H9 (cell line): ENCODE measurements around the gene WARS2. TPM values are rescaled to one million over a fixed set of nuclear protein-coding genes. Genes with fewer than 3 reads are reported as not detected.
A peak's percentile ranks its signal among the peaks of the same experiment; 100 is the strongest.

ENCODE experiments used
- DNase-seq: peaks from one replicate; pipeline ENCODE4 v3.0.0-alpha.2; 2017
- H2AFZ ChIP-seq: one replicate; pipeline ENCODE4 v1.6.1; 2013; ENCODE audit warnings: mild to moderate bottlenecking, low read length, control low read depth, moderate library complexity
- H2AK5ac ChIP-seq: 2 replicates; pipeline ENCODE4 v1.6.1; 2013; ENCODE audit warnings: low read length, control low read depth, mixed read lengths; ENCODE audit not compliant: insufficient read length
- H2BK120ac ChIP-seq: one replicate; pipeline ENCODE4 v1.6.1; 2013; ENCODE audit warnings: low read depth, mild to moderate bottlenecking, low read length, control low read depth, inconsistent platforms; ENCODE audit not compliant: poor library complexity, severe bottlenecking
- H2BK12ac ChIP-seq: 2 replicates; pipeline ENCODE4 v1.6.1; 2013; ENCODE audit warnings: low read length, control low read depth, mixed read lengths, low read depth; ENCODE audit not compliant: insufficient read length
- H2BK15ac ChIP-seq: 2 replicates; pipeline ENCODE4 v1.6.1; 2013; ENCODE audit warnings: low read depth, low read length, control low read depth
- H2BK20ac ChIP-seq: one replicate; pipeline ENCODE4 v1.6.1; 2013; ENCODE audit warnings: low read depth, mild to moderate bottlenecking, low read length, control low read depth, inconsistent platforms; ENCODE audit not compliant: poor library complexity, severe bottlenecking
- H2BK5ac ChIP-seq: 2 replicates; pipeline ENCODE4 v1.6.1; 2013; ENCODE audit warnings: low read length, control low read depth, mixed read lengths; ENCODE audit not compliant: insufficient read length
- H3K14ac ChIP-seq: 2 replicates; pipeline ENCODE4 v1.6.1; 2013; ENCODE audit warnings: low read length, control low read depth; ENCODE audit not compliant: insufficient read depth
- H3K18ac ChIP-seq: 2 replicates; pipeline ENCODE4 v1.6.1; 2013; ENCODE audit warnings: low read depth, mild to moderate bottlenecking, mixed read lengths, low read length, control low read depth; ENCODE audit not compliant: insufficient read length
- H3K23ac ChIP-seq: 2 replicates; pipeline ENCODE4 v1.6.1; 2013; ENCODE audit warnings: low read length, control low read depth, mixed read lengths, low read depth; ENCODE audit not compliant: insufficient read length
- H3K23me2 ChIP-seq: 2 replicates; pipeline ENCODE4 v1.6.1; 2013; ENCODE audit warnings: low read depth, mild to moderate bottlenecking, mixed read lengths, low read length, control low read depth; ENCODE audit not compliant: insufficient read length, poor library complexity, severe bottlenecking
- H3K27ac ChIP-seq: 2 replicates; pipeline ENCODE4 v1.5.1; 2013; ENCODE audit warnings: low read length, control low read depth, mixed read lengths, low read depth; ENCODE audit not compliant: insufficient read length
- H3K27me3 ChIP-seq: 2 replicates; pipeline ENCODE4 v1.6.1; 2013; ENCODE audit warnings: low read length, control low read depth, inconsistent platforms; ENCODE audit not compliant: insufficient read depth
- H3K4ac ChIP-seq: 2 replicates; pipeline ENCODE4 v1.6.1; 2013; ENCODE audit warnings: low read depth, mild to moderate bottlenecking, control low read depth, inconsistent platforms, low read length, moderate library complexity
- H3K4me1 ChIP-seq: 2 replicates; pipeline ENCODE4 v1.6.1; 2013; ENCODE audit warnings: low read length, control low read depth, inconsistent platforms; ENCODE audit not compliant: insufficient read depth
- H3K4me2 ChIP-seq: 2 replicates; pipeline ENCODE4 v1.6.1; 2013; ENCODE audit warnings: low read length, control low read depth, mixed read lengths; ENCODE audit not compliant: insufficient read length, insufficient read depth
- H3K56ac ChIP-seq: 2 replicates; pipeline ENCODE4 v1.6.1; 2013; ENCODE audit warnings: low read depth, mild to moderate bottlenecking, mixed read lengths, low read length, control low read depth; ENCODE audit not compliant: insufficient read length
- H3K79me1 ChIP-seq: 2 replicates; pipeline ENCODE4 v1.6.1; 2013; ENCODE audit warnings: low read depth, mild to moderate bottlenecking, moderate library complexity, low read length, control low read depth, inconsistent platforms; ENCODE audit not compliant: insufficient read depth, poor library complexity, severe bottlenecking
- H3K79me2 ChIP-seq: 2 replicates; pipeline ENCODE4 v1.6.1; 2013; ENCODE audit warnings: low read length, control low read depth, inconsistent platforms; ENCODE audit not compliant: insufficient read depth
- H3K9ac ChIP-seq: 2 replicates; pipeline ENCODE4 v1.6.1; 2013; ENCODE audit warnings: low read length, control low read depth, mixed read lengths; ENCODE audit not compliant: insufficient read length; ENCODE audit errors: extremely low read depth
- H3K9me3 ChIP-seq: one replicate; pipeline ENCODE4 v1.6.1; 2013; ENCODE audit warnings: low read depth, low read length, inconsistent platforms; ENCODE audit not compliant: control insufficient read depth
- H3T11ph ChIP-seq: one replicate; pipeline ENCODE4 v1.6.1; 2013; ENCODE audit warnings: mild to moderate bottlenecking, low read length, control low read depth, inconsistent platforms
- H4K20me1 ChIP-seq: one replicate; pipeline ENCODE4 v1.6.1; 2013; ENCODE audit not compliant: control insufficient read depth, insufficient read length, insufficient read depth
- H4K5ac ChIP-seq: 2 replicates; pipeline ENCODE4 v1.6.1; 2013; ENCODE audit warnings: low read depth, mild to moderate bottlenecking, mixed read lengths, low read length, control low read depth; ENCODE audit not compliant: insufficient read length
- H4K8ac ChIP-seq: replicated peaks from 2 replicates; pipeline ENCODE4 v1.6.1; 2013; ENCODE audit warnings: low read length, control low read depth, mixed read lengths, low read depth; ENCODE audit not compliant: insufficient read length
- H4K91ac ChIP-seq: 2 replicates; pipeline ENCODE4 v1.6.1; 2013; ENCODE audit warnings: low read depth, mild to moderate bottlenecking, moderate library complexity, mixed read lengths, low read length, control low read depth; ENCODE audit not compliant: insufficient read length
- H3K27ac Mint-ChIP-seq, 3 experiments: 2 replicates in 2 of 3; 3 replicates in 1 of 3; pipeline ENCODE4 v1.8.0; 2020 to 2021; ENCODE audit warnings: mixed read lengths in 3 of 3, mild to moderate bottlenecking in 1 of 3, moderate library complexity in 1 of 3
- H3K27me3 Mint-ChIP-seq: 2 replicates; pipeline ENCODE4 v1.8.0; 2021; ENCODE audit warnings: low read depth, mild to moderate bottlenecking, moderate library complexity, mixed read lengths
- H3K36me3 Mint-ChIP-seq, 3 experiments: 2 replicates in 2 of 3; 3 replicates in 1 of 3; pipeline ENCODE4 v1.8.0; 2020 to 2021; ENCODE audit warnings: low read depth in 3 of 3, mixed read lengths in 3 of 3; ENCODE audit not compliant: insufficient read depth in 1 of 3
- H3K4me1 Mint-ChIP-seq, 2 experiments: 2 replicates each; pipeline ENCODE4 v1.8.0; 2020; ENCODE audit warnings: mixed read lengths in 2 of 2
- H3K4me3 Mint-ChIP-seq, 2 experiments: 2 replicates in 1 of 2; 3 replicates in 1 of 2; pipeline ENCODE4 v1.8.0; 2020 to 2021; ENCODE audit warnings: mild to moderate bottlenecking in 2 of 2, mixed read lengths in 2 of 2, moderate library complexity in 1 of 2
- H3K9me3 Mint-ChIP-seq, 2 experiments: 2 replicates in 1 of 2; 3 replicates in 1 of 2; pipeline ENCODE4 v1.8.0; 2020; ENCODE audit warnings: mild to moderate bottlenecking in 2 of 2, mixed read lengths in 2 of 2, moderate library complexity in 1 of 2
- WGBS: extraction: QIAGEN DNeasy Blood & Tissue Kit; methylation state at CpG from one replicate; pipeline ENCODE4 v1.1.7; 2013; ENCODE audit warnings: missing lambda C conversion rate, low lambda C conversion rate, mixed read lengths; ENCODE audit not compliant: insufficient read length; ENCODE audit errors: extremely low coverage; 5-methylcytosine and 5-hydroxymethylcytosine counted together
- total RNA-seq: library from RNA; stranded (reverse); gene quantifications from 2 replicates; pipeline ENCODE4 v1.2.1, GENCODE V29; 2021
- TF ChIP-seq, protein P1 (sequence below): fragments of 200-600 bp; sonication (generic); conservative IDR thresholded peaks from 3 replicates; pipeline ENCODE4 v1.8.0; 2021; ENCODE audit warnings: antibody characterized with exemption, mild to moderate bottlenecking

WARS2 gene
- total RNA-seq, 1 experiment from 2014 or later, result 9.7 TPM

DNA sequence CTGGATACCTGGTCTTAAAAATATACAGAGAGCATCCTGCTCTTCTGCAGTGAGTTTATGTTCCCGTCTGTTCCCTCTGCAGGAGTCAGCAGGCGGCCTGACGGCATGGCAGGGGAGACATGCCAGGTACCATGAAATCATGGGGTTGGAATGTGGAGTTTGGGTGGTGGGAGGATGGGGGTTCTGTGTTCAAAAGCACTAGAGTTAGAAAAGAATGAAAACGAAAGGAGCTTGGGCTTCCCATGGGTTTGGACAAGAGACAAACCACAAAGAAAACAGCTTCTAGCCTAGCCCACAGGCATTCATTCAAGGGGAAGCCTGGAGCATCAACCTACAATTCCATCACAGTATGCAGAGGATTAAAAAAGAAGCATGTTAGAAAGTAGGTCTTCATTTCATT, 59.9 kb downstream of the WARS2 start:
- TF ChIP-seq, protein P1, sequence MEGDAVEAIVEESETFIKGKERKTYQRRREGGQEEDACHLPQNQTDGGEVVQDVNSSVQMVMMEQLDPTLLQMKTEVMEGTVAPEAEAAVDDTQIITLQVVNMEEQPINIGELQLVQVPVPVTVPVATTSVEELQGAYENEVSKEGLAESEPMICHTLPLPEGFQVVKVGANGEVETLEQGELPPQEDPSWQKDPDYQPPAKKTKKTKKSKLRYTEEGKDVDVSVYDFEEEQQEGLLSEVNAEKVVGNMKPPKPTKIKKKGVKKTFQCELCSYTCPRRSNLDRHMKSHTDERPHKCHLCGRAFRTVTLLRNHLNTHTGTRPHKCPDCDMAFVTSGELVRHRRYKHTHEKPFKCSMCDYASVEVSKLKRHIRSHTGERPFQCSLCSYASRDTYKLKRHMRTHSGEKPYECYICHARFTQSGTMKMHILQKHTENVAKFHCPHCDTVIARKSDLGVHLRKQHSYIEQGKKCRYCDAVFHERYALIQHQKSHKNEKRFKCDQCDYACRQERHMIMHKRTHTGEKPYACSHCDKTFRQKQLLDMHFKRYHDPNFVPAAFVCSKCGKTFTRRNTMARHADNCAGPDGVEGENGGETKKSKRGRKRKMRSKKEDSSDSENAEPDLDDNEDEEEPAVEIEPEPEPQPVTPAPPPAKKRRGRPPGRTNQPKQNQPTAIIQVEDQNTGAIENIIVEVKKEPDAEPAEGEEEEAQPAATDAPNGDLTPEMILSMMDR, result no peak
- Mint-ChIP-seq H3K9me3 (no peaks in the 10 kb centered on the region), H3K27me3 (no peaks in the 10 kb centered on the region), H3K36me3 (no peaks in the 10 kb centered on the region; a peak in 1 of 7 replicates), H3K4me1 (peaks cover 12 to 14% of the 10 kb centered on the region in 2 experiments), H3K27ac (peak overlapping the region in 2 of 3 experiments; percentile 58 to 74; a peak in 3 of 7 replicates), H3K4me3 (no peak overlapping the region)
- no peak overlapping the region for H4K5ac ChIP-seq
- no peak overlapping the region for H3K9ac ChIP-seq
- no peak overlapping the region for H4K91ac ChIP-seq
- no peaks in the 10 kb centered on the region for H3K4me1 ChIP-seq
- H3K23me2 ChIP-seq, result no peaks in the 10 kb centered on the region
- no peaks in the 10 kb centered on the region for H3K79me2 ChIP-seq
- no peak overlapping the region for H2BK15ac ChIP-seq
- H2BK120ac ChIP-seq, result no peak overlapping the region
- no CpG with 5 or more reads among the region's 4 CpGs for WGBS
- H3K23ac ChIP-seq, result no peak overlapping the region
- no peaks in the 10 kb centered on the region for H4K20me1 ChIP-seq
- H2BK20ac ChIP-seq, result no peak overlapping the region
- H3K4ac ChIP-seq, result no peak overlapping the region
- H3K9me3 ChIP-seq, result no peaks in the 10 kb centered on the region
- no peaks in the 10 kb centered on the region for H3K79me1 ChIP-seq
- no peak overlapping the region for H3K18ac ChIP-seq
- H3K27me3 ChIP-seq, result no peaks in the 10 kb centered on the region
- H3K27ac ChIP-seq, result no peak overlapping the region
- H4K8ac ChIP-seq, result no peak overlapping the region
- H2AK5ac ChIP-seq, result no peak overlapping the region
- no peak overlapping the region for H3K56ac ChIP-seq
- no peak overlapping the region for H3K14ac ChIP-seq
- peak; percentile 40 for DNase-seq
- no peak overlapping the region for H2AFZ ChIP-seq
- no peak overlapping the region for H2BK12ac ChIP-seq
- no peak overlapping the region for H2BK5ac ChIP-seq
- H3T11ph ChIP-seq, result no peak overlapping the region
- H3K4me2 ChIP-seq, result no peak overlapping the region
